HS-27A (cell line): ENCODE data around the gene GNAZ.
"Not testable (repeated sequence)": the region's sequence is repeated elsewhere in the genome, so short reads cannot be mapped to it uniquely, and the experiment has no call there.

Source experiments
- DNase-seq: peaks from one replicate; pipeline ENCODE4 v3.0.0-alpha.2; 2012; ENCODE audit warnings: low read depth, missing footprints

The GNAZ gene

GRCh38 chr22:23044570-23044969 lies 25.7 kb upstream of the GNAZ start:
- no peak for DNase-seq

- DNase-seq = no peak
These were observed 24.9 kb upstream of the GNAZ start for GRCh38 chr22:23045461-23045860.

- DNase-seq = no peak
These were observed 23.1 kb upstream of the GNAZ start for GRCh38 chr22:23047265-23047664.

GRCh38 chr22:23047742-23048141 lies 22.6 kb upstream of the GNAZ start:
- no peak for DNase-seq

- DNase-seq = not testable (repeated sequence)
These were observed 19.8 kb upstream of the GNAZ start for GRCh38 chr22:23050546-23050945.

GRCh38 chr22:23053051-23053707 lies 17.1 kb upstream of the GNAZ start:
- no peak for DNase-seq

GRCh38 chr22:23053912-23054530 lies 16.3 kb upstream of the GNAZ start:
- no peak for DNase-seq

- no peak for DNase-seq
These were observed 15.6 kb upstream of the GNAZ start for GRCh38 chr22:23054531-23055257.

- no peak for DNase-seq
These were observed 14.7 kb upstream of the GNAZ start for GRCh38 chr22:23055449-23056179.

GRCh38 chr22:23057331-23057730 lies 13.0 kb upstream of the GNAZ start:
- DNase-seq = no peak

GRCh38 chr22:23058063-23058462 lies 12.3 kb upstream of the GNAZ start:
- no peak for DNase-seq

GRCh38 chr22:23058481-23059283 lies 11.6 kb upstream of the GNAZ start:
- no peak for DNase-seq

- no peak for DNase-seq
These were observed 10.9 kb upstream of the GNAZ start for GRCh38 chr22:23059284-23059948.

- DNase-seq = no peak
These were observed 9.5 kb upstream of the GNAZ start for GRCh38 chr22:23060612-23061400.

- no peak for DNase-seq
These were observed 8.6 kb upstream of the GNAZ start for GRCh38 chr22:23061471-23062280.

GRCh38 chr22:23062616-23063538 lies 7.4 kb upstream of the GNAZ start:
- DNase-seq = no peak

GRCh38 chr22:23063539-23064380 lies 6.6 kb upstream of the GNAZ start:
- DNase-seq = no peak
